Lower leg skin (tissue), 4 donors: ENCODE measurements around the gene ATP2A1. TPM values are rescaled to one million over a fixed set of nuclear protein-coding genes. Genes with fewer than 3 reads are reported as not detected.

Source experiments
- DNase-seq, 2 donors: peaks; one replicate each; pipeline ENCODE4 v3.0.0-alpha.2; 2019; ENCODE audit warnings: low spot score in 2 of 2
- H3K4me3 ChIP-seq: fragments of 200-600 bp; sonication (generic); 2 replicates; pipeline ENCODE4 v1.5.1; 2017; ENCODE audit warnings: mild to moderate bottlenecking, low read depth; ENCODE audit not compliant: poor library complexity, severe bottlenecking
- POLR2A ChIP-seq, 2 donors: fragments of 450-650 bp; IDR thresholded peaks; one replicate each; pipeline ENCODE4 v1.6.1; 2016 to 2017; ENCODE audit warnings: antibody characterized with exemption in 2 of 2, mild to moderate bottlenecking in 1 of 2, moderate library complexity in 1 of 2
- WGBS, 2 donors: methylation state at CpG; one replicate each; pipeline ENCODE4 v1.1.5; 2018; 5-methylcytosine and 5-hydroxymethylcytosine counted together
- intact Hi-C: fragments of 100-400 bp; cut with DNase I; formaldehyde crosslinking; loops from one replicate; pipeline ENCODE4 v1.15.0; 2023; ENCODE audit warnings: low total_unique reads
- total RNA-seq, 4 donors: library from RNA; depleted of rRNA; stranded (reverse); fragments of >200 nt; gene quantifications; one replicate each; pipeline ENCODE4 v1.1.0, GENCODE V29; 2016
- TF ChIP-seq, protein P1 (sequence below), 3 donors: fragments of 450-650 bp; IDR thresholded peaks; one replicate each; pipeline ENCODE4 v1.5.1; 2016; ENCODE audit warnings: antibody characterized with exemption in 3 of 3, mild to moderate bottlenecking in 3 of 3, moderate library complexity in 2 of 3

ATP2A1 gene
- total RNA-seq, 4 donors from 2014 or later = 0.07 to 0.46 (median 0.21) TPM

GRCh38 chr16:28903344-28904042 lies 25.2 kb downstream of the ATP2A1 start:
- no peak for TF ChIP-seq POLR2A (IDR thresholded peaks at IDR 0.05)
- TF ChIP-seq, protein P1, sequence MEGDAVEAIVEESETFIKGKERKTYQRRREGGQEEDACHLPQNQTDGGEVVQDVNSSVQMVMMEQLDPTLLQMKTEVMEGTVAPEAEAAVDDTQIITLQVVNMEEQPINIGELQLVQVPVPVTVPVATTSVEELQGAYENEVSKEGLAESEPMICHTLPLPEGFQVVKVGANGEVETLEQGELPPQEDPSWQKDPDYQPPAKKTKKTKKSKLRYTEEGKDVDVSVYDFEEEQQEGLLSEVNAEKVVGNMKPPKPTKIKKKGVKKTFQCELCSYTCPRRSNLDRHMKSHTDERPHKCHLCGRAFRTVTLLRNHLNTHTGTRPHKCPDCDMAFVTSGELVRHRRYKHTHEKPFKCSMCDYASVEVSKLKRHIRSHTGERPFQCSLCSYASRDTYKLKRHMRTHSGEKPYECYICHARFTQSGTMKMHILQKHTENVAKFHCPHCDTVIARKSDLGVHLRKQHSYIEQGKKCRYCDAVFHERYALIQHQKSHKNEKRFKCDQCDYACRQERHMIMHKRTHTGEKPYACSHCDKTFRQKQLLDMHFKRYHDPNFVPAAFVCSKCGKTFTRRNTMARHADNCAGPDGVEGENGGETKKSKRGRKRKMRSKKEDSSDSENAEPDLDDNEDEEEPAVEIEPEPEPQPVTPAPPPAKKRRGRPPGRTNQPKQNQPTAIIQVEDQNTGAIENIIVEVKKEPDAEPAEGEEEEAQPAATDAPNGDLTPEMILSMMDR (IDR thresholded peaks at IDR 0.05) = no peak
- intact Hi-C loops = no loop called here
- DNase-seq = no peak
- 81 to 86% methylated on average over 28 to 29 of the region's 29 CpGs for WGBS, 2 donors
- H3K4me3 ChIP-seq = no peak overlapping the region

DNA sequence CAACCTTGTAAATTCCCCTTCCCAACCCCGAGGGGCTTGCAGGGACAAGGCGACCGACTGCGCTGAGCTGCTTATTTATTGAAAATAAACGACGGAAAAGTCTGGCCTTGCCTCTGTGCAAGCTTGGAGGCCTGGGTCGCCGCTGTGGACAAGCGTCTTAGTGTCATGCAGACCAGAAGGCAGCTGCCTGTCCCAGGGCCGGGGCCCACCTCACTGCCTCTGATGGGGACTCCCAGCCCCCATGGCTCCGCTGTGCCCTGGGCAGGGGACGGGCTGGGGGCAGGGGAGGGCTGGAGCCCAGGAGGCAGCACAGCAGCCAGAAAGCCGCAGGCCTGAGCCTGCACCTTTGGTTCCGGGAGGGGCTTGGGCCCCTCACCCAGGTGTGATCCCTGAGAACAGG lies 26.1 kb downstream of the ATP2A1 start:
- TF ChIP-seq, protein P1 (IDR thresholded peaks at IDR 0.05) = no peak
- no peak for TF ChIP-seq POLR2A (IDR thresholded peaks at IDR 0.05)
- no peak overlapping the region for H3K4me3 ChIP-seq
- intact Hi-C loops = no loop called here
- no peak for DNase-seq
- WGBS, 2 donors = 81 to 87% methylated on average over 9 to 12 of the region's 14 CpGs

- intact Hi-C loops = no loop called here
- 93 to 99% methylated on average over 12 to 13 of the region's 16 CpGs for WGBS, 2 donors
- no peak for DNase-seq
- H3K4me3 ChIP-seq = no peak overlapping the region
- TF ChIP-seq, protein P1 (IDR thresholded peaks at IDR 0.05) = no peak
- no peak for TF ChIP-seq POLR2A (IDR thresholded peaks at IDR 0.05)
These were observed 26.5 kb downstream of the ATP2A1 start for GRCh38 chr16:28904828-28905227.

DNA sequence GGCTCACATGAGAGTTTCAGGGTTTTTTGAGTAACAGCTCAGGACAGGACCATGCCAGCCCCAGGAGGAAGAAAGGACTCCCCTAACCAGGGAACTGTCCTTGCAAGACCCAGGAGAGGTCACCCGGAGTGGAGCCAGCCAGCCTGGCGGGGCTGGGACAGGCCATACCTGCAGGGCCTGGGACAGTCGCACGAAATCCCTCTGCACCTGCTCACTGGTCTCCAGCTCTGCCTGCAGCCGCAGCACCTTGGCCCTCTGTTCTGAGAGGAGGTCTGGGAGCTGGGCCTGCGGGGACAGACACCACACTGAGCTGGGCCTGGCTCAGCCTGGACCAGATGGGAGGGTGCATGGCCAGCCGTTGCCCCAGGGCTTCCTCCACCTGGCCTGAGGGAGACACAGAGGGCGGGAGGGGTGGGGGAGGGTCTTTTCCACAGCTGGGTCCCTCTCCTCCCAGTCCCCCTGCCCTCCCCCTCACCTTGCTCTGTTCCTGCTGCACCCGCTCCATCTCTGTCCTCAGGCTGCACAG lies 27.0 kb downstream of the ATP2A1 start:
- TF ChIP-seq, protein P1 (IDR thresholded peaks at IDR 0.05) = no peak
- no peak for TF ChIP-seq POLR2A (IDR thresholded peaks at IDR 0.05)
- no peak overlapping the region for H3K4me3 ChIP-seq
- WGBS, 2 donors = 88 to 89% methylated on average over 7 to 9 of the region's 9 CpGs
- no peak for DNase-seq
- intact Hi-C loops = no loop called here

DNA sequence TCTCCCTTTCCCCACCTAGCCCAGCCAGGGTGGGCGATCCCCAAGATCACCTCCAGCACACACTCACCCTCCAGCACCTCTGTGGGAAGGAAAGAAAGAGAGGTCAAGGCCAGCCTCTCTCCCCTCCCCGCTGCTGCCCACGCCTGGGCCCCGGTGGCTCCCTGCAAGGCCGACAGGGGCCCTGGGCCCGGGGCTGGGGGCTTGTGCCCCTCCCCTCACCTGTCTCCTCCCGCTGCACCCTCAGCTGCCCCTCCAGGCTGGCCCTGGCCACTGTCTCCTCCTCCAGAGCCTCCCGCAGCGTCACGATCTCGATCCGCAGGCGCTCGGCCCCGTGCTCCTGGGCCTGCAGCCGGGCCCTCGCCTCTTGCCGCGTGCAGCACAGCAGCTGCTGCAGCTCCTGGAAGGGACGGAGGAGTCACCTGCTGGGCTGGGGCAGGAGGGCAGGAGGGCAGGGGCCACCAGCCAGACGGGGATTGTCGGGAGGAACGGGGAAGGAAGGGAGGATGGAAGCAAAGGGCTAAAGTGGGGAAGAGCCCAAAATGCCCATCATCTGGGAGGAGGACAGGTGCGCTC lies 27.6 kb downstream of the ATP2A1 start:
- no peak for DNase-seq
- 87 to 91% methylated on average over 24 of the region's 24 CpGs for WGBS, 2 donors
- intact Hi-C loops = no loop called here

More for the DNA sequence above, 27.6 kb downstream of the ATP2A1 start:
- no peak overlapping the region for H3K4me3 ChIP-seq
- no peak for TF ChIP-seq POLR2A (IDR thresholded peaks at IDR 0.05)
- TF ChIP-seq, protein P1 (IDR thresholded peaks at IDR 0.05) = no peak
